T-helper 2 cell treated with Interferon-gamma antibody and Interleukin-4, amounts not matched to agents 5 μg/mL and 100 μg/mL, for 36 hours (primary cell): Measurements from ENCODE around the gene ECPAS.
"Not testable (repeated sequence)": the region's sequence is repeated elsewhere in the genome, so short reads cannot be mapped to it uniquely, and the experiment has no call there.

Experiments
- DNase-seq: peaks from one replicate; pipeline ENCODE4 v3.0.0; 2021; ENCODE audit warnings: low spot score
- H3K27ac Mint-ChIP-seq: one replicate; pipeline ENCODE4 v1.8.0; 2021; ENCODE audit warnings: mild to moderate bottlenecking, mixed read lengths
- H3K27me3 Mint-ChIP-seq: one replicate; pipeline ENCODE4 v1.8.0; 2021; ENCODE audit warnings: low read depth, mixed read lengths
- H3K36me3 Mint-ChIP-seq: one replicate; pipeline ENCODE4 v1.8.0; 2021; ENCODE audit warnings: low read depth, mixed read lengths
- H3K4me1 Mint-ChIP-seq: one replicate; pipeline ENCODE4 v1.8.0; 2021; ENCODE audit warnings: low read depth, mixed read lengths
- H3K4me3 Mint-ChIP-seq: one replicate; pipeline ENCODE4 v1.8.0; 2022; ENCODE audit warnings: mild to moderate bottlenecking, moderate library complexity, mixed read lengths
- H3K9me3 Mint-ChIP-seq: one replicate; pipeline ENCODE4 v1.8.0; 2021; ENCODE audit warnings: mixed read lengths

Gene ECPAS

DNA sequence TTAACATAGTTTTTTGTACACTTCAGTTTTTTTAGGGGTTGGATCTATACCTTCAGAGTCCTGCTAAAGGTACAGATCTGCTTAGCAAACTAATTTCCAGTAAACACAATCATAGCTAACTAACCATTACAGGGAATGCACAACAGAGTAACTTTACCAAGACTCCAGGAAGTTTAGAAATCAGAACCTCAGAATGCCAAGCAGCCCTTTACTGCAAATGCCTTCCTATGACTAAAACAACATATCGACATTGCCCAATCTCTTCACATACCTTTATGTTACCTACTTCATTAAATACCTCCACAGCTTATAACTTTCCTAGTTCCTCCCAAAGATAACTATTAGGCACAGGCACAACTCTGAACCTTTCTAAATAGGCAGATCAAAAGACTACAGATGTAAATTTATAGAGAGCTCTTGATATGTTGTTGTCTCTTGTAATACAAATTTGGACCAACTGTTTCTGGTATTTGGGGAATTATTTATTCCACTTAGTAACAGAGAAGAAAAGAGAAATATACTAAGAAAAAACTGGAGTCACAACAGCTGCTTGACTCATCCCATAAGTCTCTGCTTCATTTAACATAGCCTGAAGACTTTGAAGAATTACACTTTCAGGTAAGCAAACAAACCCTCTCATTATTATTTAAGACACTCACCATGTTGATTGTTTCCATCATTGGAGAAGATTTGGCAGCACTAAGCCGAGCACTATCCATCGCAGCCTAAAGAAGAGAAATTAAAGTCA is 108.2 kb downstream of the ECPAS start:
- DNase-seq: no peak
- Mint-ChIP-seq H3K4me1 (no peaks in the 10 kb centered on the region), H3K9me3 (no peaks in the 10 kb centered on the region), H3K27ac (no peak overlapping the region), H3K4me3 (no peak overlapping the region), H3K27me3 (no peaks in the 10 kb centered on the region), H3K36me3 (peaks cover 52% of the 10 kb centered on the region)

- Mint-ChIP-seq H3K4me1 (no peaks in the 10 kb centered on the region), H3K27ac (no peak overlapping the region), H3K4me3 (no peak overlapping the region), H3K9me3 (no peaks in the 10 kb centered on the region), H3K27me3 (no peaks in the 10 kb centered on the region), H3K36me3 (peaks cover 55% of the 10 kb centered on the region)
- no peak for DNase-seq
Measured at GRCh38 chr9:111375062-111375461, 109.1 kb downstream of the ECPAS start.

DNA sequence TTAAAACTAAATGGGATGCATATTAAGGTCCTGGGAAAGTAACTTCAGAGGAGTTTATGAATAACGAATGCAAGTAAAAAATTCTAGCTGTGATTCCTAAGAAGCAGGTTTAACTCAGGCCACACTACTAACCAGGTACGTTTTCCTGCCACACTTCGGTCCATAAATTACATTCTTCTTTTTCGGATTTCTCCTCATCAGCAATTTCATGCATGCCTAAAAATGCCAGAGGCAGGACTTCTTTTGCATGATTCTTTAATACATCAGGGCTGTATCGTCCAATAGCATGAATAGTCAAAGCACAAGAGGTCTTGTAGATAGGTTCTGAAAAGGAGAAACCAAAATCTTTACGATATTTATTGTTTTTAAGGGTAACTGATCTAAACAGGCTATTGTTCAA is 111.9 kb downstream of the ECPAS start:
- no peak for DNase-seq
- Mint-ChIP-seq H3K36me3 (peaks cover 62% of the 10 kb centered on the region), H3K4me1 (no peaks in the 10 kb centered on the region), H3K4me3 (no peak overlapping the region), H3K27me3 (no peaks in the 10 kb centered on the region), H3K9me3 (no peaks in the 10 kb centered on the region), H3K27ac (no peak overlapping the region)

- H3K4me3 Mint-ChIP-seq: no peak overlapping the region
- no peaks in the 10 kb centered on the region for H3K27me3 Mint-ChIP-seq
- H3K27ac Mint-ChIP-seq: no peak overlapping the region
- no peaks in the 10 kb centered on the region for H3K9me3 Mint-ChIP-seq
- H3K36me3 Mint-ChIP-seq: peaks cover 59% of the 10 kb centered on the region
- H3K4me1 Mint-ChIP-seq: no peaks in the 10 kb centered on the region
- DNase-seq: no peak
Measured at GRCh38 chr9:111366978-111367377, 117.2 kb downstream of the ECPAS start.

- H3K36me3 Mint-ChIP-seq: peaks cover 32% of the 10 kb centered on the region
Measured at GRCh38 chr9:111362526-111362925, 121.7 kb downstream of the ECPAS start.

DNA sequence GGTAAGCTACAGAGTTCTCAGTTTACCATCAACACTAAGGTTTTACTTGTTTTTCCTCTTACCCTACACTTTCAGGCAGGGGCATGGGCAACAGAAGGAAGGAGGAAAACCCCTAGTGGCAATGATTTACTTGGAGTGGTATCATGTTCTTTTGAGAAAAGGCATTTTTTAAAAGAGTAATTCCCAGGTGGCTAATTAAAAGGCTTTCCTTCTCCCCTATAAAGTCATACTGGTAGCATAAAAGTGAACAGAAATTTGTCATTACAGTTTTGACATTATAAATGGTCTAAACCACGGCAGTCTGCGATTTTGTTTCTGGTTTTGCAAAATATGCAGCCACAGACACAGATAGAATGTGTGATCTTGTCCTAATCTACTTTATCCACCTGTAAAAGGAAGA is 123.3 kb downstream of the ECPAS start:
- Mint-ChIP-seq H3K27ac (no peak overlapping the region), H3K9me3 (no peaks in the 10 kb centered on the region), H3K36me3 (peaks cover 29% of the 10 kb centered on the region), H3K27me3 (no peaks in the 10 kb centered on the region), H3K4me3 (no peak overlapping the region), H3K4me1 (no peaks in the 10 kb centered on the region)
- no peak for DNase-seq

More at GRCh38 chr9:111362526-111362925, 121.7 kb downstream of the ECPAS start:
- Mint-ChIP-seq H3K9me3 (no peaks in the 10 kb centered on the region), H3K27me3 (no peaks in the 10 kb centered on the region), H3K27ac (no peak overlapping the region), H3K4me1 (no peaks in the 10 kb centered on the region), H3K4me3 (no peak overlapping the region)
- DNase-seq: no peak

GRCh38 chr9:111356481-111357244 is 127.5 kb downstream of the ECPAS start:
- Mint-ChIP-seq H3K27ac (no peak overlapping the region), H3K4me1 (peaks cover 6% of the 10 kb centered on the region), H3K4me3 (no peak overlapping the region), H3K36me3 (peaks cover 5% of the 10 kb centered on the region), H3K27me3 (peaks cover 3% of the 10 kb centered on the region), H3K9me3 (no peaks in the 10 kb centered on the region)
- no peak for DNase-seq

GRCh38 chr9:111352545-111352944 is 131.6 kb downstream of the ECPAS start:
- Mint-ChIP-seq H3K9me3 (no peaks in the 10 kb centered on the region), H3K4me3 (no peak overlapping the region), H3K4me1 (peaks cover 6% of the 10 kb centered on the region), H3K27ac (no peak overlapping the region), H3K36me3 (peaks cover 1% of the 10 kb centered on the region), H3K27me3 (peaks cover 10% of the 10 kb centered on the region)
- DNase-seq: no peak

DNA sequence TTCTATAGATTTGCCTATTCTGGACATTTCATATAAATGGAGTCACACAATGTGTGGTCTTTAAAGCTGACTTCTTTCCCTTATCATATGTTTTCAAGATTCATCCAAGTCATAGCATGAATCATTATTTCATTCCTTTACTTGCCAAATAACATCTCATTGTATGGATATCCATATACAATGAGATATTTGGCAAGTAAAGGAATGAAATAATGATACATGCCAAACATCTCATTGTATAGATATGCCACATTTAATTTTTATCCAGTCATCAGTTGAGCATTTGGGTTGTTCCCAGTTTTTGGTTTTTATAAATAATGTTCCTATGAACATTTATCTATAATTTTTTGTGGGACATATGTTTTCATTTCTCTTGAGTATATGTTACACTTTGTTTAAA is 133.6 kb downstream of the ECPAS start:
- Mint-ChIP-seq H3K27ac (no peak overlapping the region), H3K27me3 (peaks cover 12% of the 10 kb centered on the region), H3K9me3 (no peaks in the 10 kb centered on the region), H3K36me3 (no peaks in the 10 kb centered on the region), H3K4me3 (no peak overlapping the region), H3K4me1 (peaks cover 6% of the 10 kb centered on the region)
- DNase-seq: no peak

DNA sequence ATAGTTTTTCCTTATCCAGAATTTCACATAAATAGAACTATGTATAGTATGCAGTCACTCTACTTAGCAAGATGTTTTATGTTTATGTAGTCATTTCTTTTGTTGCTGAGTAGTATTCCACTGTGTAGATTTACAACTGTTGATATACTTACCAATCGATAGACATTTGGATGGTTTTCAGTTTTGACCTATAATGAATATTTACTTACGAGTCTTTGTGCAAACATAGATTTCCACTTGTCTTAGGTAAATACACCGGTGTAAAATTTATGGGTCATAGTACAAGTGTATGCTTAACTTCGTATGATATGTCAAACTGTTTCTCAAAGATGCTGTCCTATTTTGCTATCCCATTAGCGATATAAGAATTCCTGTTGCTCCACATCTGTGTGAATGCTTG is 134.4 kb downstream of the ECPAS start:
- Mint-ChIP-seq H3K4me1 (peaks cover 6% of the 10 kb centered on the region), H3K27ac (no peak overlapping the region), H3K4me3 (no peak overlapping the region), H3K9me3 (no peaks in the 10 kb centered on the region), H3K27me3 (peaks cover 12% of the 10 kb centered on the region), H3K36me3 (no peaks in the 10 kb centered on the region)
- no peak for DNase-seq

DNA sequence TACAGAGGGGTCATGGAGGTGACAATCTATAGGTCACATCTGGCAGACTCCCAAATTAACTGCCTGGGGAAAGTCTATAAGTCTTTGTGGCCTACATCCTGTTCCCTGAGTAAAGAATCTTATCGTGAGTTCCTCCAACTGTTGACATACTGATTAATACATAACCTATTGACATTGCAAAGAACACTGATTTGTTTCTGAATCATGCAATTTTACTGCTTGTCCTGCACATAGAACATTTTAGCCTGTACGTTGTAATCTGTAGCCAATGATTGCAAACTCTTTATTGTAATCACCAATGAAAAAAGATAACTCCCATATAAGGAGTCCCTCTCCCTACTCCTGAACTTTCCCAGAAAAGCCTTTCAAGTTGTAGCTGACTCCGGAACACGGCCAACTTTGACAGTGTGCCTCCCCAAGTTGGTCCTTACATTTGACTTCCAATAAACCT is 135.3 kb downstream of the ECPAS start:
- no peak for DNase-seq
- Mint-ChIP-seq H3K4me3 (no peak overlapping the region), H3K27ac (no peak overlapping the region), H3K27me3 (peaks cover 12% of the 10 kb centered on the region), H3K4me1 (peaks cover 6% of the 10 kb centered on the region), H3K9me3 (no peaks in the 10 kb centered on the region), H3K36me3 (no peaks in the 10 kb centered on the region)

DNA sequence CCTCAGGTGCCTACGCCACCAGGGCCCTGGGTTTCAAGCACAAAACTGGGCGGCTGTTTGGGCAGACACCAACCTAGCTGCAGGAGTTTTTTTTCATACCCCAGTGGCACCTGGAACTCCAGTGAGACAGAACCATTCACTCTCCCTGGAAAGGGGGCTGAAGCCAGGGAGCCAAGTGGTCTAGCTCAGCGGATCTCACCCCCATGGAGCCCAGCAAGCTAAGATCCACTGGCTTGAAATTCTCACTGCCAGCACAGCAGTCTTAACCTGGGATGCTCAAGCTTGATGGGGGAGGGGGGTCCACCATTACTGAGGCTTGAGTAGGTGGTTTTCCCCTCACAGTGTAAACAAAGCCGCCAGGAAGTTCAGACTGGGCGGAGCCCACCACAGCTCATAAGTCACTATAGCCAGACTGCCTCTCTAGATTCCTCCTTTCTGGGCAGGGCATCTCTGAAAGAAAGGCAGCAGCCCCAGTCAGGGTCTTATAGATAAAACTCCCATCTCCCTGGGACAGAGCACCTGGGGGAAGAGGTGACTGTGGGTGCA is 149.8 kb downstream of the ECPAS start:
- H3K36me3 Mint-ChIP-seq, H3K27ac Mint-ChIP-seq, DNase-seq, H3K9me3 Mint-ChIP-seq, H3K4me1 Mint-ChIP-seq, H3K4me3 Mint-ChIP-seq: not testable (repeated sequence)
- peaks cover 10% of the 10 kb centered on the region for H3K27me3 Mint-ChIP-seq

GRCh38 chr9:111330124-111330523 is 154.1 kb downstream of the ECPAS start, which contains the start of gene OR2K2:
TSS of gene OR2K2 (minus strand) at chr9:111330224. CDS start at chr9:111328433, 1,791 bp downstream.
- Mint-ChIP-seq H3K4me3 (no peak within 1 kb of the TSS), H3K27me3 (peaks cover 10% of the 10 kb centered on the region), H3K9me3 (no peaks in the 10 kb centered on the region), H3K4me1 (peaks cover 3% of the 10 kb centered on the region), H3K27ac (no peak within 1 kb of the TSS), H3K36me3 (no peaks in the 10 kb centered on the region)
- no peak for DNase-seq

GRCh38 chr9:111320631-111321030 is 163.6 kb downstream of the ECPAS start:
- H3K36me3 Mint-ChIP-seq: no peaks in the 10 kb centered on the region
- no peak overlapping the region for H3K27ac Mint-ChIP-seq
- H3K4me3 Mint-ChIP-seq: no peak overlapping the region
- no peaks in the 10 kb centered on the region for H3K9me3 Mint-ChIP-seq
- DNase-seq: no peak
- H3K4me1 Mint-ChIP-seq: no peaks in the 10 kb centered on the region
- H3K27me3 Mint-ChIP-seq: no peaks in the 10 kb centered on the region
